ENCODE data around the gene MAPK12. TPM values are rescaled to one million over a fixed set of nuclear protein-coding genes. Genes with fewer than 3 reads are reported as not detected.

MAPK12 gene
- total and polyA plus RNA-seq, 4 donors, result 0.83 to 2.8 (median 1.9) TPM

GRCh38 chr22:50286701-50287318 is 25.3 kb upstream of the MAPK12 start:
- Histone ChIP-seq H3K36me3 (ENCODE audit: control insufficient read depth in 4 of 4, insufficient read depth in 3 of 4, low read depth in 1 of 4, low read length in 3 of 4) (peaks cover 14 to 69% (median 30%) of the 10 kb centered on the region in 4 donors), H3K9ac (ENCODE audit: low read depth in 1 of 2, low read length in 2 of 2) (no peak overlapping the region), H3K4me1 (ENCODE audit: control insufficient read depth in 4 of 4, insufficient read depth in 4 of 4, low read length in 3 of 4) (peaks cover 0 to 8% (median 0%) of the 10 kb centered on the region in 4 donors), H3K27me3 (ENCODE audit: control insufficient read depth in 4 of 4, insufficient read depth in 4 of 4, low read length in 3 of 4) (no peaks in the 10 kb centered on the region), H3K27ac (ENCODE audit: low read depth in 1 of 2, low read length in 2 of 2) (no peak overlapping the region), H3K4me3 (ENCODE audit: low read depth in 1 of 3, low read length in 3 of 3) (no peak overlapping the region), H3K9me3 (ENCODE audit: control insufficient read depth in 4 of 4, low read length in 3 of 4) (no peaks in the 10 kb centered on the region)
- 93% methylated on average over 40 of the region's 40 CpGs for WGBS
- no peak for DNase-seq (ENCODE audit: low spot score)
- TF ChIP-seq ZBTB33 (IDR thresholded peaks at IDR 0.05), result no peak
- TF ChIP-seq EGR1 (IDR thresholded peaks at IDR 0.05; ENCODE audit: low read depth in 2 of 2), result no peak
- TF ChIP-seq NR2F2 (IDR thresholded peaks at IDR 0.05), result no peak
- TF ChIP-seq YY1 (IDR thresholded peaks at IDR 0.05), result no peak
- no peak for TF ChIP-seq TAF1 (conservative IDR thresholded peaks at IDR 0.05)
- no peak for TF ChIP-seq JUND (IDR thresholded peaks at IDR 0.05)
- TF ChIP-seq GABPA (IDR thresholded peaks at IDR 0.05 in 1 of 2, conservative IDR thresholded peaks at IDR 0.05 in 1 of 2), result no peak
- no peak for TF ChIP-seq HNF4G (IDR thresholded peaks at IDR 0.05)
- no peak for TF ChIP-seq FOXA1 (IDR thresholded peaks at IDR 0.05)
- no peak for TF ChIP-seq CTCF (IDR thresholded peaks at IDR 0.05; ENCODE audit: low read depth, low read length, missing input control)
- no peak for TF ChIP-seq SP1 (IDR thresholded peaks at IDR 0.05)
- no peak for TF ChIP-seq FOXA2 (IDR thresholded peaks at IDR 0.05)
- TF ChIP-seq, protein P1, sequence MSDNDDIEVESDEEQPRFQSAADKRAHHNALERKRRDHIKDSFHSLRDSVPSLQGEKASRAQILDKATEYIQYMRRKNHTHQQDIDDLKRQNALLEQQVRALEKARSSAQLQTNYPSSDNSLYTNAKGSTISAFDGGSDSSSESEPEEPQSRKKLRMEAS (IDR thresholded peaks at IDR 0.05), result no peak
- TF ChIP-seq, protein P2, sequence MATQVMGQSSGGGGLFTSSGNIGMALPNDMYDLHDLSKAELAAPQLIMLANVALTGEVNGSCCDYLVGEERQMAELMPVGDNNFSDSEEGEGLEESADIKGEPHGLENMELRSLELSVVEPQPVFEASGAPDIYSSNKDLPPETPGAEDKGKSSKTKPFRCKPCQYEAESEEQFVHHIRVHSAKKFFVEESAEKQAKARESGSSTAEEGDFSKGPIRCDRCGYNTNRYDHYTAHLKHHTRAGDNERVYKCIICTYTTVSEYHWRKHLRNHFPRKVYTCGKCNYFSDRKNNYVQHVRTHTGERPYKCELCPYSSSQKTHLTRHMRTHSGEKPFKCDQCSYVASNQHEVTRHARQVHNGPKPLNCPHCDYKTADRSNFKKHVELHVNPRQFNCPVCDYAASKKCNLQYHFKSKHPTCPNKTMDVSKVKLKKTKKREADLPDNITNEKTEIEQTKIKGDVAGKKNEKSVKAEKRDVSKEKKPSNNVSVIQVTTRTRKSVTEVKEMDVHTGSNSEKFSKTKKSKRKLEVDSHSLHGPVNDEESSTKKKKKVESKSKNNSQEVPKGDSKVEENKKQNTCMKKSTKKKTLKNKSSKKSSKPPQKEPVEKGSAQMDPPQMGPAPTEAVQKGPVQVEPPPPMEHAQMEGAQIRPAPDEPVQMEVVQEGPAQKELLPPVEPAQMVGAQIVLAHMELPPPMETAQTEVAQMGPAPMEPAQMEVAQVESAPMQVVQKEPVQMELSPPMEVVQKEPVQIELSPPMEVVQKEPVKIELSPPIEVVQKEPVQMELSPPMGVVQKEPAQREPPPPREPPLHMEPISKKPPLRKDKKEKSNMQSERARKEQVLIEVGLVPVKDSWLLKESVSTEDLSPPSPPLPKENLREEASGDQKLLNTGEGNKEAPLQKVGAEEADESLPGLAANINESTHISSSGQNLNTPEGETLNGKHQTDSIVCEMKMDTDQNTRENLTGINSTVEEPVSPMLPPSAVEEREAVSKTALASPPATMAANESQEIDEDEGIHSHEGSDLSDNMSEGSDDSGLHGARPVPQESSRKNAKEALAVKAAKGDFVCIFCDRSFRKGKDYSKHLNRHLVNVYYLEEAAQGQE (IDR thresholded peaks at IDR 0.05), result no peak
- no peak for TF ChIP-seq ATF3 (IDR thresholded peaks at IDR 0.05)
- TF ChIP-seq HNF4A (conservative IDR thresholded peaks at IDR 0.05), result no peak

Data from liver (tissue), 9 donors.